GM13976 (cell line): ENCODE data around the gene GALNT10.

ENCODE experiments used
- DNase-seq: peaks from one replicate; pipeline ENCODE4 v3.0.0; 2012; ENCODE audit warnings: low spot score
- in situ Hi-C: fragments of 300-500 bp; cut with MboI; formaldehyde crosslinking; loops from one replicate; pipeline ENCODE4 v1.12.0; 2022; ENCODE audit warnings: low sequenced_read_pairs, mixed read lengths, inconsistent platforms; ENCODE audit not compliant: unreplicated experiment
- TF ChIP-seq, protein P1 (sequence below): IDR thresholded peaks from 2 replicates; pipeline ENCODE4 v1.5.1; 2012; ENCODE audit warnings: borderline replicate concordance, mild to moderate bottlenecking; ENCODE audit not compliant: insufficient read depth; ENCODE audit errors: extremely low read depth, missing control alignments, control extremely low read depth

The GALNT10 gene

DNA sequence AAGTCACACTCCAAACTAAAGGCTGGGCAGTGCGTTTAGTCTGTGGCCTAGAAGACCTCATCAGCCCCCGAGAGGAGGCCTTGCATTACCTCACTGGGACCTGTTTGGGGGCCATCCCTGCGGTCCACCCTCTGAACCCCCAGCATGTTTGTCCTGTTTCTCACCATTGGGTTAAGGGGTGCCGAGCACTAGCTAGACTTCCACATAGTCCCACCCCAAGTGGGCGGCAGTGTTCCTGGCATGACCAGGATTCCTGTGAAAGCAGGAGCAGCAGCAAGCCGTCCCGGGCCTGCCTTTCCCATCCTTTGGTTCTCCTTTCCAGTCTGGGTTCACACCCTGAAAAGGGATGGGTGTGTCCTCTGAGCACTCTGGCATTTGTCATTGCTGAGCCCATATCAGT is 228.7 kb downstream of the GALNT10 start:
- TF ChIP-seq, protein P1, sequence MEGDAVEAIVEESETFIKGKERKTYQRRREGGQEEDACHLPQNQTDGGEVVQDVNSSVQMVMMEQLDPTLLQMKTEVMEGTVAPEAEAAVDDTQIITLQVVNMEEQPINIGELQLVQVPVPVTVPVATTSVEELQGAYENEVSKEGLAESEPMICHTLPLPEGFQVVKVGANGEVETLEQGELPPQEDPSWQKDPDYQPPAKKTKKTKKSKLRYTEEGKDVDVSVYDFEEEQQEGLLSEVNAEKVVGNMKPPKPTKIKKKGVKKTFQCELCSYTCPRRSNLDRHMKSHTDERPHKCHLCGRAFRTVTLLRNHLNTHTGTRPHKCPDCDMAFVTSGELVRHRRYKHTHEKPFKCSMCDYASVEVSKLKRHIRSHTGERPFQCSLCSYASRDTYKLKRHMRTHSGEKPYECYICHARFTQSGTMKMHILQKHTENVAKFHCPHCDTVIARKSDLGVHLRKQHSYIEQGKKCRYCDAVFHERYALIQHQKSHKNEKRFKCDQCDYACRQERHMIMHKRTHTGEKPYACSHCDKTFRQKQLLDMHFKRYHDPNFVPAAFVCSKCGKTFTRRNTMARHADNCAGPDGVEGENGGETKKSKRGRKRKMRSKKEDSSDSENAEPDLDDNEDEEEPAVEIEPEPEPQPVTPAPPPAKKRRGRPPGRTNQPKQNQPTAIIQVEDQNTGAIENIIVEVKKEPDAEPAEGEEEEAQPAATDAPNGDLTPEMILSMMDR: no peak
- no peak for DNase-seq

DNA sequence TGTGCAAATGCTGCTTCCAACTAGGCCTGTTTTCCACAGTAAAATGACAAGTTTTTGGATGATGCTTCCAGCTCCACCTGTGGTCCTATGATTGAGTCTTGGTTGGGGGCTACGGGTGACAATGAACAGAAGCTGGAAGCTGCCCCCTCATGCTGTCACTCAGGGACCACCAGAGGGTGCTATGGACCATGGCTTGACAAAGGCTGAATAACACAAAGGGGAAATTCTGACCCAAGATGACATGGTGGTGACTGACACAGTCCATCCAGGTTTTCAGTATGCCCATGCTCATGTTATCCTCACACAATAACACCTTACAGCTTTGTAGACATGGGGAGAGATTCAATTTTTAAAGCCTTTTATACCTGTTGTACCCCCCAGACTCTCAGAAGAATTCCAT is 231.3 kb downstream of the GALNT10 start:
- in situ Hi-C loops: no loop called here
- TF ChIP-seq, protein P1: peak; percentile 9
- DNase-seq: no peak

More for the DNA sequence above, 228.7 kb downstream of the GALNT10 start:
- in situ Hi-C loops: no loop called here

DNA sequence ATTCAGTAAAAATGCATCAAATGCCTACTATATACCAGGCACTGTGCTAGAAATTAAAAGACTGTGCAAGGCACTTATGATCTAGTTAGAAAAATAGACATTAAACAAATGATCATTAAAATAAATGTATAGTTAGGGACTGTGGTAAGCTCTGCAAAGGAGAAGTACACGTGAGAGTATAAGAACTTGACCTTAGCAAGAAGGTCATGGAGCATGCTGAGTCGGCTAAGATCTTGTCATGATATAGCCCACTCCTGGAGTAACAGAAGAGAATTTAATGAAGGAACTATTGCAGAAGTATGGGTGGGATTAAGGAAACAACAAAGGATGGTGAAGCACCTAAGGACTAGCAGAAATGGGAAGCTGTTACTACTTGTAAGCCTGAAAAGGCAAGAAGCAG is 231.8 kb downstream of the GALNT10 start:
- in situ Hi-C loops: no loop called here
- no peak for DNase-seq
- TF ChIP-seq, protein P1: no peak

DNA sequence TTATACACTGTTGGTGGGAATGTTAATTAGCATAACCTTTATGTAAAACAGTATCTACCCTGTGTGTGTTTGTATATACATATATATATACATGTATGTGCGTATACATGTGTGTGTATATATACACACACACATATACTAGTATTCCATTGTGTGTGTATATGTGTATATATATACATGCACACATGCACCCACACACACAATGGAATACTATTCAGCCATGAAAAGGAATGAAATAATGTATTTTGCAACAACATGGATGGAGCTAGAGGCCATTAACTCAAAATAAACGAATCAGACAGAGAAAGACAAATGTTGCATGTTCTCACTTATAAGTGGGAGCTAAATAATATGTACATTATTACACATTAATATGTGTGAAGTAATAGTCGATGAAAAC is 237.7 kb downstream of the GALNT10 start:
- in situ Hi-C loops: no loop called here
- TF ChIP-seq, protein P1: no peak
- no peak for DNase-seq

DNA sequence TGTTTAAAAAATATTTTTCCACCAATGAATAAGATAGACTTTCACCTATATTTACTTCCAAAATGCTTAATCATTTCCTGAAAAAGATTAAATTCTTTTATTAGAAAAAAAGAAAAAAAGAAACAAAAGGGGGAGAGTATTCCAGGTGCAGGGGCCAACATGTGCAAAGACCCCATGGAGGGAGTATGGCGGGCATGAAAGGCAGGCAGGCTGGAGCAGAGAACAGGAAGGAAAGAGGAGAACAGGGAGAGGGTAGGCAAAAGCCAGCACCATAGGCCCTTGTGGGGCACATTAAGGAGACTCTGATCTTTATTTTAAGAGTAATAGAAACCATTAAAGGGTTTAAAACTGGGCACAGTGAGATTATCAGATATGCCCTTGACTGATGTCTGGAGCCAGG is 238.8 kb downstream of the GALNT10 start:
- no peak for DNase-seq
- TF ChIP-seq, protein P1: no peak
- in situ Hi-C loops: no loop called here

DNA sequence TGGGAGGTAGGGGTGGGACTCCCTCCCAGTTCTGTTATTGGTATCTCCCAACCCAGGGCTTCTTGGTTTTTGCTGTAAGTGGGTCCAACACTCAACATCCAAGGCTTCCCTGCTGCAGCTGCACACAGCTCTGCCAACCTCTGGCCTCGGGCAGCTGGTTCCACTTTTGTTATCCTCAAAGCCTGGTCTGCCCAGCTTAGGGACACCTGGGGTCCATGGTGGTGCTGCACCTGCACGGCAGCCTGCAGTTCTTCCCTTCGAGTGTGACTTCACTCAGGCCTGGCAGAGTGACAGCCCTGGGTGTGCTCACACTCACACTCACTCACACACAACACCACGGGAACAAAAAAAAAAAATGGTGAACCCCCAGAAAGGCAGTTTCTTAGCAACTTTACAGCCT is 239.9 kb downstream of the GALNT10 start:
- TF ChIP-seq, protein P1: no peak
- no peak for DNase-seq
- in situ Hi-C loops: no loop called here
